ENCODE measurements around the gene MAPK12. TPM values are rescaled to one million over a fixed set of nuclear protein-coding genes. Genes with fewer than 3 reads are reported as not detected.

MAPK12 gene
- total and polyA plus RNA-seq, 2 donors = 9.3 to 21.3 TPM

- no peak for DNase-seq (ENCODE audit: extremely low spot score)
- Histone ChIP-seq H3K36me3 (ENCODE audit: insufficient read depth) (no peaks in the 10 kb centered on the region), H3K4me3 (ENCODE audit: low read depth, low read length) (no peak overlapping the region), H3K27ac (ENCODE audit: low read depth) (no peak overlapping the region), H3K4me1 (ENCODE audit: insufficient read depth) (no peaks in the 10 kb centered on the region)
- 53% methylated on average over 25 of the region's 25 CpGs for WGBS
Measured at GRCh38 chr22:50252082-50253045, 9.1 kb downstream of the MAPK12 start.

- Histone ChIP-seq H3K27ac (ENCODE audit: low read depth) (peak overlapping the region; percentile 81), H3K4me3 (ENCODE audit: low read depth, low read length) (peak overlapping the region; percentile 69), H3K4me1 (ENCODE audit: insufficient read depth) (no peaks in the 10 kb centered on the region), H3K36me3 (ENCODE audit: insufficient read depth) (no peaks in the 10 kb centered on the region)
- WGBS = 15% methylated on average over 36 of the region's 36 CpGs
- no peak for DNase-seq (ENCODE audit: extremely low spot score)
Measured at GRCh38 chr22:50251477-50252081, 9.9 kb downstream of the MAPK12 start.

GRCh38 chr22:50250555-50251476 lies 10.7 kb downstream of the MAPK12 start, which contains the start of gene HDAC10:
Gene HDAC10, minus strand, starts transcription at chr22:50251265. Its CDS starts 233 bp downstream, at chr22:50251032.
- Histone ChIP-seq H3K4me1 (ENCODE audit: insufficient read depth) (no peaks in the 10 kb centered on the region), H3K27ac (ENCODE audit: low read depth) (peak within 1 kb of the TSS; percentile 81), H3K36me3 (ENCODE audit: insufficient read depth) (no peaks in the 10 kb centered on the region), H3K4me3 (ENCODE audit: low read depth, low read length) (peak within 1 kb of the TSS; percentile 69)
- DNase-seq (ENCODE audit: extremely low spot score) = no peak
- 1% methylated on average over 81 of the region's 81 CpGs for WGBS

- Histone ChIP-seq H3K27ac (ENCODE audit: low read depth) (no peak overlapping the region), H3K4me1 (ENCODE audit: insufficient read depth) (no peaks in the 10 kb centered on the region), H3K36me3 (ENCODE audit: insufficient read depth) (no peaks in the 10 kb centered on the region), H3K4me3 (ENCODE audit: low read depth, low read length) (peak overlapping the region; percentile 69)
- DNase-seq (ENCODE audit: extremely low spot score) = no peak
- WGBS = 67% methylated on average over 11 of the region's 11 CpGs
Measured at GRCh38 chr22:50250249-50250554, 11.3 kb downstream of the MAPK12 start.

- no peak overlapping the region for H3K4me3 ChIP-seq (ENCODE audit: low read depth, low read length)
- H3K36me3 ChIP-seq (ENCODE audit: insufficient read depth) = no peaks in the 10 kb centered on the region
- 88% methylated on average over 32 of the region's 32 CpGs for WGBS
- no peaks in the 10 kb centered on the region for H3K4me1 ChIP-seq (ENCODE audit: insufficient read depth)
- DNase-seq (ENCODE audit: extremely low spot score) = no peak
- H3K27ac ChIP-seq (ENCODE audit: low read depth) = no peak overlapping the region
Measured at GRCh38 chr22:50249341-50250248, 11.9 kb downstream of the MAPK12 start.

GRCh38 chr22:50248196-50249081 lies 13.0 kb downstream of the MAPK12 start:
- no peaks in the 10 kb centered on the region for H3K4me1 ChIP-seq (ENCODE audit: insufficient read depth)
- H3K4me3 ChIP-seq (ENCODE audit: low read depth, low read length) = no peak overlapping the region
- WGBS = 85% methylated on average over 29 of the region's 29 CpGs
- no peak for DNase-seq (ENCODE audit: extremely low spot score)
- no peaks in the 10 kb centered on the region for H3K36me3 ChIP-seq (ENCODE audit: insufficient read depth)
- H3K27ac ChIP-seq (ENCODE audit: low read depth) = no peak overlapping the region

- H3K4me3 ChIP-seq (ENCODE audit: low read depth, low read length) = no peak overlapping the region
- no peak for DNase-seq (ENCODE audit: extremely low spot score)
- no peak overlapping the region for H3K27ac ChIP-seq (ENCODE audit: low read depth)
- no peaks in the 10 kb centered on the region for H3K36me3 ChIP-seq (ENCODE audit: insufficient read depth)
- H3K4me1 ChIP-seq (ENCODE audit: insufficient read depth) = peaks cover under 1% of the 10 kb centered on the region
- WGBS = 39% methylated on average over 16 of the region's 16 CpGs
Measured at GRCh38 chr22:50247748-50248147, 13.7 kb downstream of the MAPK12 start.

- H3K4me1 ChIP-seq (ENCODE audit: insufficient read depth) = peaks cover 4% of the 10 kb centered on the region
- WGBS = 84% methylated on average over 20 of the region's 20 CpGs
- no peak for DNase-seq (ENCODE audit: extremely low spot score)
- no peak overlapping the region for H3K4me3 ChIP-seq (ENCODE audit: low read depth, low read length)
- H3K27ac ChIP-seq (ENCODE audit: low read depth) = no peak overlapping the region
- H3K36me3 ChIP-seq (ENCODE audit: insufficient read depth) = no peaks in the 10 kb centered on the region
Measured at GRCh38 chr22:50246242-50247175, 15.0 kb downstream of the MAPK12 start.

GRCh38 chr22:50245214-50246072 lies 16.0 kb downstream of the MAPK12 start:
- Histone ChIP-seq H3K27ac (ENCODE audit: low read depth) (peak overlapping the region; percentile 95), H3K4me3 (ENCODE audit: low read depth, low read length) (peak overlapping the region; percentile 82), H3K4me1 (ENCODE audit: insufficient read depth) (peaks cover 4% of the 10 kb centered on the region), H3K36me3 (ENCODE audit: insufficient read depth) (no peaks in the 10 kb centered on the region)
- 14% methylated on average over 53 of the region's 53 CpGs for WGBS
- DNase-seq (ENCODE audit: extremely low spot score) = no peak

GRCh38 chr22:50244420-50245213 lies 16.9 kb downstream of the MAPK12 start, which contains the start of gene TUBGCP6:
Gene TUBGCP6, minus strand, starts transcription at chr22:50245023. Its CDS starts 564 bp downstream, at chr22:50244459.
- under 1% methylated on average over 76 of the region's 76 CpGs for WGBS
- DNase-seq (ENCODE audit: extremely low spot score) = peak; percentile 71
- H3K4me1 ChIP-seq (ENCODE audit: insufficient read depth) = peaks cover 4% of the 10 kb centered on the region
- H3K4me3 ChIP-seq (ENCODE audit: low read depth, low read length) = peak within 1 kb of the TSS; percentile 82
- H3K27ac ChIP-seq (ENCODE audit: low read depth) = peak within 1 kb of the TSS; percentile 95
- no peaks in the 10 kb centered on the region for H3K36me3 ChIP-seq (ENCODE audit: insufficient read depth)
